Embryonic facial prominence (tissue), 1 donor: Measurements from ENCODE around the gene SLC22A16.

ENCODE experiments used
- DNase-seq: peaks from one replicate; pipeline ENCODE4 v3.0.0-alpha.2; 2016; ENCODE audit errors: extremely low spot score

Gene SLC22A16

GRCh38 chr6:110448846-110449540 lies 27.4 kb downstream of the SLC22A16 start:
- no peak for DNase-seq

DNA sequence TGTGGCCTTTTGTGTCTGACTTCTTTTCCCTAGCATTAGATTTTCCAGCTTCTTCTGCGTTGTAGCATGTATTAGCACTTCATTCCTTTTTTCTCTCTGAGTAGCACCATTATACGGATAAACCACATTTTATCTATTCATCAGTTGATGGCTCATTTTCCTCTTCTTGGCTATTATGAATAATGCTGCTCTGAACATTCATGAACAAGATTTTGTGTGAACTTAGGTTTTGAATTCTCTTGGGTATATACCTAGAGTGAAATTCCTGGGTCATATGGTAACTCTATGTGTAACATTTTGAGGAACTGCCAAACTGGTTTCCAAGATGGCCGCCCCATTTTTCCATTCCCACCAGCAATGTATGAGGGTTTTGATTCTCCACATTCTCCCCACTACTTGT lies 28.7 kb downstream of the SLC22A16 start:
- DNase-seq: no peak

DNA sequence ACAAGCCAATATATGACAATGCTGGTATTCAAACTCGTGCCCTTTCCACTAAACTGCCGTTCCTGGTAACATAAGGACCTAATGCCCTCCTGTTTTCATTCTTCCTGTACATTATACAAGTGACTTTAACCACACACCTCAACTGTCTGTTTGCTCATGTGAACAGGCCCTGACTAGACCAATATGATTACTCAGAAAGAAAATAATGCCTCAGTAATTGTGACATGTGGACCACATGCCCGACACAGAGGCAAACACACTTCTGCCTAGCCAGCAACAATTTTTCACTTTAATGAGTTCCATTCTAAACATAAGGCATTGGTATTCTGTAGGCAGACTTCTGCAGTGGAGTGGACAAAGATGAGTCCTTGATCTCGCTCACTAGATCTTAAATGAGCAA lies 30.0 kb downstream of the SLC22A16 start:
- no peak for DNase-seq

DNA sequence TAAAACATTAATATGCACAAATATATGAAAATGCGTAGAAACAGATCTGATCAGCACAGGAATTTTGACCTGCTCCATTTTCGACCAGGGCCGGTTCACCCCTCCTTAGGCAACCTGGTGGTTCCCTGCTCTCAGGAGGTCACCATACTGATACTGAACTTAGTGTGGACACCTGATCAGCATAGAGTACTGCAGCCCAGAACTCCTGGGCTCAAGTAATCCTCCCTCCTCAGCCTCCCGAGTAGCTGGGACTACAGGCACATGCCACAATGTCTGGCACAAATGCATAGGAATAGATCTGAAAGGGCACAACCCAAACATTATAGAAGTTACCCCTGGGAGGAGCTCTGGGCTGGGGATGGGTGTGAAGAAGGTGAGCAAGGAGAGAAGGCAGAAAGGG lies 36.4 kb downstream of the SLC22A16 start:
- no peak for DNase-seq

GRCh38 chr6:110439356-110439755 lies 37.1 kb downstream of the SLC22A16 start:
- DNase-seq: no peak

GRCh38 chr6:110434961-110435602 lies 41.3 kb downstream of the SLC22A16 start:
- DNase-seq: no peak

GRCh38 chr6:110432285-110432900 lies 44.0 kb downstream of the SLC22A16 start:
- no peak for DNase-seq

- DNase-seq: no peak
Measured at GRCh38 chr6:110430741-110431140, 45.7 kb downstream of the SLC22A16 start.

- DNase-seq: no peak
Measured at GRCh38 chr6:110430236-110430635, 46.2 kb downstream of the SLC22A16 start.

GRCh38 chr6:110428153-110428552 lies 48.3 kb downstream of the SLC22A16 start:
- DNase-seq: no peak

DNA sequence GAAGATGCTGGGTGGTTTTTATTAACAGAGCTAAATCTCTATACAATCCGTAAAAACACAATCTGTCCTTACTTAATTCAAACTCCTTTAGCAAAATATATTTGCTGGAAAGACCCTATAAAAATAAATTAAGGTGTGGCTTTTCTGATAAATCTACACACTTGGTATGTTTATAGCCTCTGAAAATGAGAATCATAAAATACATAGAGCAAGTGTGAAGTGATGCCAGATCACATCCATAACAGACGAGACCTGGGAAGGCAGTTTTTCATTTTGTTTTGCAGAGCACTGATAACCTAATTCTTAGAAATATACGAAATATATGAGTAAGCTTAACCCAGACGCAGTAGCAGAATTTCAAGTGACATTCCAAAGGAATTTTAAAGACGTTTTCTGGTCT lies 50.6 kb downstream of the SLC22A16 start:
- no peak for DNase-seq

DNA sequence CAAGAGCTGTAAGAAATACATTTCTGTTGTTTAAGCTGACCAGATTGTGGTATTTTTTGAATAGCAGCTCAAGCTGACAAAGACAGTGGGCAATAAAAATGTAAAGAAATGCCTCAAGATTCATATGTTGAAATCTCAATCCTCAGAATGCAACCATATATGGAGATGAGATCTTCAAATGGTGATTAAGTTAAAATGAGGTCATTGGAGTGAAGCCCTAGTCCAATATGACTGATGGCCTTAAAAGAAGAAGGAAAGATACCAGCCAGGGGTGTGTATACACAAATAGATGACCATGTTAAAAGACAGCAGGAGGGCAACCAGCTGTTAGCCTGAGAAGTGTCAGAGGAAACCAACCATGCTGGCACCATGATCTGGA lies 54.0 kb downstream of the SLC22A16 start:
- DNase-seq: no peak

- DNase-seq: no peak
Measured at GRCh38 chr6:110421749-110422443, 54.5 kb downstream of the SLC22A16 start.

DNA sequence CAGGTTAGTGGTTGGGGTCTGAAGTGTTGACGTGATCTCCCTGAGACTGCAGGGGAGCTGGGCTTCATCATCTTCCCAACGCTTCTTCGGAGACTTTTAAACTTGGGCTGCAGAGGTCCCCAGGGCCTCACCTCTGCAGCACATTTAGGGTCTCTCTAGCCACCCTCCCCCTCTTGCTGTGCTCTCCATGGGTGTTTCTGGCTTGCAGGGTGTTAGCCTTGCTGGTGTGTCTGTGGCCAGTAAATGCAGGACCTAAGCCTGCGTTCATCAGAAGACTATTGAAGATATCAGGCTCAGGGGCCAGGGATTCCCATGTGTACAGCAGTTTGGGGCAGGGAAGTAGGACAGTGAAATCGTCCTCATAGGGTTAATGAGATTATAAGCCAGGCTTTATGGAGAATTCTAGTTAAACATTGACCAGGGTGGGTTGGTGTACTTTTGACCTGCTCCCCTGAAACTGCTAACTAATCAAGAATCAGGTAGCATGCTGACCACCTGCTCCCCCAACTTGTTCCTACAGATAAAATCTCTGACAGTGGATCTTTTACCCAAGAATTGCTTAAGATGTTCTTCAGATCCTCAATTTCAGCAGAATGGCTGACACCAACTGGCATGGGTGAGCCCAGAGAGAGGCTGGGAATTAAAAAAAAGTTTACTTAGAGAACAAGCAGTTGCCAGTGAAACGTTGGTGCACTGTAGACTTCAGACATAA lies 57.2 kb downstream of the SLC22A16 start:
- DNase-seq: no peak

- no peak for DNase-seq
Measured at GRCh38 chr6:110418594-110418993, 57.8 kb downstream of the SLC22A16 start.

- DNase-seq: no peak
Measured at GRCh38 chr6:110415086-110415916, 61.1 kb downstream of the SLC22A16 start, which contains the start of gene DDO. DDO (minus strand) TSS chr6:110415575; CDS start chr6:110413462, 2,113 bp downstream.

GRCh38 chr6:110414669-110415068 lies 61.7 kb downstream of the SLC22A16 start:
- DNase-seq: no peak

DNA sequence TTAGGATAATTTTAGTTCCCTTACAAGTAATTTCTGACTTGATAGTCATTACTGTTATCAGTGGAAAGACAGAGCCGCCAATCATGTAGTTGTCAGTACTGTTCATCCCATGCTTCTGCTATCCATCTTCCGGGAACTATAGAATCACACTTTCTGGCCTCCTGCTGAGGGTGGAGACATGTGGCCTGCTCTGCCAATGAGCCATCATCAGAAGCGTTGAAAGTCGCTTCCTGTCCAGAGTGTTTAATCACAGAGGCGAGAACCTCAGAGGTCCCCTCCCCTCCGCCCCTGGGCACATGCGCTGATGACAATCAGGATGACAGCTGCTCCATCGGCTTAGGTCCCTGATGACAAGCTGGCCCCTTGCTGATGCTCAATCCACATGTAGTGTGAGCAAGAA lies 64.1 kb downstream of the SLC22A16 start:
- DNase-seq: no peak

GRCh38 chr6:110410511-110410910 lies 65.9 kb downstream of the SLC22A16 start:
- no peak for DNase-seq

GRCh38 chr6:110409794-110410193 lies 66.6 kb downstream of the SLC22A16 start:
- no peak for DNase-seq

DNA sequence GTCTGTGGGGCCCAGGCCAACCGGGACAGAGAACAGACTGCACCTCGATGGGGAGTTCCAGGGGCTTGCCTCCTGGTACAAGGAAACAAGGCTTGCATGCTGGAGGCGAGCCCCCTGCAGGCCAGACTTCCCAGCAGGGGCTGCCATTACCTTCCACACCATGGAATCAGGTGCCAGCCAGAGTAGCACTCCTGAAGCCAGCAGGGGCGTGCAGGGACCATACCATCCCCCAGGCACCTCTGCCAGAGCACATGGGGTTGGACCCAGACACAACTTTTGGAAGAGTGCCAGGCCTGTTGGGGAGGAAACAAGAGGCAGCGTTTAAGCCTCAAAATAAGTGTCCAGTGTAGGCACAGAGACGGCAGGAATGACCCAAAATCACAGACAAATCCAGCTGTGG lies 67.5 kb downstream of the SLC22A16 start:
- no peak for DNase-seq
